ENCODE data around the gene PCDHGC3. TPM values are rescaled to one million over a fixed set of nuclear protein-coding genes. Genes with fewer than 3 reads are reported as not detected.

Gene PCDHGC3
- total RNA-seq, 1 experiment from 2014 or later = 17.3 TPM

GRCh38 chr5:141512911-141513626 lies 37.3 kb downstream of the PCDHGC3 start:
- Mint-ChIP-seq H3K4me3 (ENCODE audit: unreplicated experiment) (peak overlapping the region; percentile 17), H3K4me1 (ENCODE audit: insufficient read depth, unreplicated experiment) (peaks cover 59% of the 10 kb centered on the region), H3K27me3 (ENCODE audit: insufficient read depth, unreplicated experiment) (no peaks in the 10 kb centered on the region), H3K9me3 (ENCODE audit: unreplicated experiment) (no peaks in the 10 kb centered on the region), H3K36me3 (ENCODE audit: insufficient read depth, unreplicated experiment) (peaks cover 59% of the 10 kb centered on the region), H3K27ac (ENCODE audit: low read depth, unreplicated experiment) (peak overlapping the region; percentile 81)
- CTCF ChIA-PET = interaction anchor here (0.6 to 11.5 kb wide), 26 partner anchors 9 to 321 kb away, joined by 3 to 191 read pairs (median 4); partner anchors contain the start of genes PCDHB10, PCDHB13, PCDHB14 and PCDHGA10
- no peak for DNase-seq (ENCODE audit: unreplicated experiment)
- POLR2A ChIA-PET = interaction anchor here (0.5 to 3.5 kb wide), 12 partner anchors 8 to 499 kb away, joined by 3 to 27 read pairs (median 4); partner anchors contain the start of genes PCDHGA10, PCDHGC3 and TAF7
- no peak for TF ChIP-seq CTCF (IDR thresholded peaks at IDR 0.05; ENCODE audit: unreplicated experiment)
- no TSS peak for BruUV-seq (replicated peaks)
- intact Hi-C loops (cut with micrococcal nuclease) = no loop called here

GRCh38 chr5:141513627-141514329 lies 38.0 kb downstream of the PCDHGC3 start:
- Mint-ChIP-seq H3K27me3 (ENCODE audit: insufficient read depth, unreplicated experiment) (no peaks in the 10 kb centered on the region), H3K4me1 (ENCODE audit: insufficient read depth, unreplicated experiment) (peaks cover 53% of the 10 kb centered on the region), H3K4me3 (ENCODE audit: unreplicated experiment) (peak overlapping the region; percentile 47), H3K27ac (ENCODE audit: low read depth, unreplicated experiment) (peak overlapping the region; percentile 81), H3K9me3 (ENCODE audit: unreplicated experiment) (no peaks in the 10 kb centered on the region), H3K36me3 (ENCODE audit: insufficient read depth, unreplicated experiment) (peaks cover 66% of the 10 kb centered on the region)
- peak; percentile 77 for DNase-seq (ENCODE audit: unreplicated experiment)
- POLR2A ChIA-PET = interaction anchor here (0.5 to 3.5 kb wide), 8 partner anchors 10 to 193 kb away, joined by 4 to 27 read pairs (median 5); partner anchors contain the start of genes PCDHGC3 and TAF7
- CTCF ChIA-PET = interaction anchor here (0.6 to 11.5 kb wide), 17 partner anchors 11 to 1216 kb away, joined by 3 to 191 read pairs (median 5); partner anchors contain the start of genes PCDHB10, PCDHB13, PCDHB14 and PCDHGA10
- TF ChIP-seq CTCF (IDR thresholded peaks at IDR 0.05; ENCODE audit: unreplicated experiment) = no peak
- intact Hi-C loops (cut with micrococcal nuclease) = no loop called here
- BruUV-seq (replicated peaks) = no TSS peak

GRCh38 chr5:141514330-141515133 lies 38.8 kb downstream of the PCDHGC3 start:
- intact Hi-C loops (cut with micrococcal nuclease) = no loop called here
- TF ChIP-seq CTCF (IDR thresholded peaks at IDR 0.05; ENCODE audit: unreplicated experiment) = no peak
- BruUV-seq (replicated peaks) = no TSS peak
- H3K36me3 Mint-ChIP-seq (ENCODE audit: insufficient read depth, unreplicated experiment) = peaks cover 73% of the 10 kb centered on the region
- ChIA-PET POLR2A (interaction anchor here (0.7 to 3.5 kb wide), 11 partner anchors 9 to 102 kb away, joined by 3 to 27 read pairs (median 5); partner anchors contain the start of gene PCDHGC3), CTCF (interaction anchor here (0.5 to 11.5 kb wide), 21 partner anchors 10 to 1216 kb away, joined by 3 to 191 read pairs (median 5); partner anchors contain the start of genes PCDHGA10, PCDHGA12, PCDHGB5 and PCDHGC3)
- no peaks in the 10 kb centered on the region for H3K9me3 Mint-ChIP-seq (ENCODE audit: unreplicated experiment)
- H3K27ac Mint-ChIP-seq (ENCODE audit: low read depth, unreplicated experiment) = peak overlapping the region; percentile 81
- no peaks in the 10 kb centered on the region for H3K27me3 Mint-ChIP-seq (ENCODE audit: insufficient read depth, unreplicated experiment)
- H3K4me3 Mint-ChIP-seq (ENCODE audit: unreplicated experiment) = peak overlapping the region; percentile 47
- peak; percentile 95 for DNase-seq (ENCODE audit: unreplicated experiment)
- peaks cover 51% of the 10 kb centered on the region for H3K4me1 Mint-ChIP-seq (ENCODE audit: insufficient read depth, unreplicated experiment)

Data from MCF 10A (cell line).